ENCODE data around the gene PSMA5. TPM values are rescaled to one million over a fixed set of nuclear protein-coding genes. Genes with fewer than 3 reads are reported as not detected.
A peak's percentile ranks its signal among the peaks of the same experiment; 100 is the strongest.

Gene PSMA5
- total and polyA plus RNA-seq, 2 of the 4 experiments (the other 2 are of a cell fraction) = 75.5 to 107 TPM

- TF ChIP-seq BHLHE40 (IDR thresholded peaks at IDR 0.05; ENCODE audit: low read depth, low read length) (no peak), RAD21 (IDR thresholded peaks at IDR 0.05; ENCODE audit: low read length) (no peak)
These were observed 29.2 kb downstream of the PSMA5 start (continued) for GRCh38 chr1:109396871-109397580.

DNA sequence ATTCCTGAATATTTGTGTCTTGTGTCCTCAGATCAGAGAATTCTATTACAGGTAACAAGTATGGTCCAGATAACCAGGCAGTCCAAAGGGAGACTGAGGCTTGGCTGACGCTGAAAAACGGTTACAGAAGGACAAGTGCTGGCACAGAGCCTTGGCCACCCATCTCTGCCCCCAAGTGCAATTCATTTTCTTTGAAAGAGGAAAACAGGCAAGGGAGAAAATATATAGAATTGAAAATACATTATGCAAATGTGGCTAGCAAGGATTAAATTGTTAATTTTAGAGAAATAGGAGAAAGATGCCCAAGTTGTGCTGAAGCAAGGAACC is 29.8 kb downstream of the PSMA5 start:
- Histone ChIP-seq H2BK120ac (ENCODE audit: low read depth, low read length) (peak overlapping the region; percentile 89), H2AK9ac (replicated peaks; ENCODE audit: low read depth, low read length, poor library complexity) (no peak overlapping the region), H4K8ac (ENCODE audit: low read depth in 2 of 2, low read length in 2 of 2) (peak overlapping the region; percentile 15 to 63; a peak in 3 of 4 replicates), H3K9ac (ENCODE audit: low read depth, low read length) (peak overlapping the region; percentile 82), H3K18ac (ENCODE audit: low read depth, low read length) (peak overlapping the region; percentile 46), H2AFZ (replicated peaks; ENCODE audit: low read length, poor library complexity) (no peak overlapping the region), H3K4me1 (ENCODE audit: control insufficient read depth, insufficient read depth, low read length) (peaks cover 16% of the 10 kb centered on the region), H3K27me3 (ENCODE audit: control insufficient read depth, insufficient read depth, low read length) (no peaks in the 10 kb centered on the region), H3K4ac (ENCODE audit: low read depth, low read length) (peak overlapping the region; percentile 83), H4K5ac (ENCODE audit: low read depth, low read length) (peak overlapping the region; percentile 58), H3K9me3 (ENCODE audit: control insufficient read depth, insufficient read depth, low read length) (no peaks in the 10 kb centered on the region), H3K79me1 (ENCODE audit: low read depth in 1 of 2, low read length in 2 of 2) (peaks cover 11 to 50% of the 10 kb centered on the region in 2 experiments), H3K23ac (ENCODE audit: low read depth, low read length) (peak overlapping the region; percentile 73), H4K91ac (ENCODE audit: insufficient read depth, low read depth, low read length) (peak overlapping the region; percentile 81), H2BK15ac (ENCODE audit: low read depth, low read length) (peak overlapping the region; percentile 49; the same call in 1 of the 3 replicates), H3K4me3 (ENCODE audit: insufficient read depth, low read depth, low read length) (peak overlapping the region; percentile 78; the same call in 1 of the 2 replicates), H3K27ac (ENCODE audit: insufficient read depth, low read length) (peak overlapping the region; percentile 68), H3K9me1 (ENCODE audit: insufficient read depth, low read length) (peaks cover 13% of the 10 kb centered on the region), H4K20me1 (ENCODE audit: insufficient read depth, low read length) (peaks cover 7% of the 10 kb centered on the region; the same call in 1 of the 2 replicates), H3K36me3 (ENCODE audit: control insufficient read depth, insufficient read depth, low read length) (no peaks in the 10 kb centered on the region; the same call in 1 of the 2 replicates), H3K56ac (ENCODE audit: extremely low read depth, insufficient read depth, low read length) (peak overlapping the region; percentile 45; the same call in 1 of the 2 replicates), H3K4me2 (ENCODE audit: low read depth, low read length) (peak overlapping the region; percentile 84), H2BK5ac (ENCODE audit: low read depth, low read length, poor library complexity, severe bottlenecking) (peak overlapping the region; percentile 72), H2AK5ac (ENCODE audit: low read depth, low read length) (peak overlapping the region; percentile 90), H2BK20ac (ENCODE audit: low read depth, low read length) (peak overlapping the region; percentile 54), H3K14ac (replicated peaks; ENCODE audit: low read depth, low read length) (peak overlapping the region; percentile 95)
- ATAC-seq (ENCODE audit: low read depth) (no peak), DNase-seq (no peak)
- intact Hi-C loops (cut with micrococcal nuclease) = loop anchor here (5.0 kb wide), 1 partner anchor 99 kb away; no protein-coding TSS in a partner anchor
- in situ Hi-C loops (cut with MboI; ENCODE audit: low sequenced_read_pairs) = loop anchor here (5.0 kb wide), 1 partner anchor 119 kb away; no protein-coding TSS in a partner anchor
- dilution Hi-C loops (cut with HindIII; ENCODE audit: low sequenced_read_pairs, unreplicated experiment) = no loop called here
- WGBS, 2 experiments (ENCODE audit: extremely low coverage in 2 of 2, insufficient read length in 1 of 2) = no CpG with 5 or more reads among the region's 2 CpGs
- ChIA-PET POLR2A (ENCODE audit: unreplicated experiment) (no interaction called here), CTCF (interaction anchor here (0.7 to 1.3 kb wide), 3 partner anchors 18 to 195 kb away, joined by 3 to 9 read pairs (median 4); no protein-coding TSS in a partner anchor)
- BruUV-seq (replicated peaks) = TSS peak; percentile 26
- no peak for TF ChIP-seq SMC3 (IDR thresholded peaks at IDR 0.05; ENCODE audit: low read depth, low read length)
- no peak for TF ChIP-seq BHLHE40 (IDR thresholded peaks at IDR 0.05; ENCODE audit: low read depth, low read length)
- TF ChIP-seq FOS (IDR thresholded peaks at IDR 0.05; ENCODE audit: low read depth, low read length) = no peak
- TF ChIP-seq RAD21 (IDR thresholded peaks at IDR 0.05; ENCODE audit: low read length) = no peak
- no peak for TF ChIP-seq POLR2A (IDR thresholded peaks at IDR 0.05; ENCODE audit: low read depth, low read length)
- no peak for TF ChIP-seq CHD1 (IDR thresholded peaks at IDR 0.05; ENCODE audit: low read depth, low read length)
- no peak for TF ChIP-seq USF2 (IDR thresholded peaks at IDR 0.05; ENCODE audit: low read depth, low read length)
- TF ChIP-seq MAFK (IDR thresholded peaks at IDR 0.05; ENCODE audit: low read depth, low read length) = no peak
- TF ChIP-seq NFE2L2 (IDR thresholded peaks at IDR 0.05; ENCODE audit: low read depth, low read length) = no peak
- no peak for TF ChIP-seq MAZ (IDR thresholded peaks at IDR 0.05; ENCODE audit: borderline replicate concordance, low read depth, low read length)
- TF ChIP-seq ELK1 (IDR thresholded peaks at IDR 0.05; ENCODE audit: borderline replicate concordance, low read depth, low read length) = no peak
- TF ChIP-seq CEBPB (IDR thresholded peaks at IDR 0.05; ENCODE audit: low read depth, low read length) = no peak
- TF ChIP-seq RCOR1 (IDR thresholded peaks at IDR 0.05; ENCODE audit: insufficient replicate concordance, low read length) = no peak
- TF ChIP-seq RFX5 (IDR thresholded peaks at IDR 0.05; ENCODE audit: low read depth, low read length) = no peak
